Transverse colon (tissue), 3 donors: ENCODE results near the gene MTR.

Experiments
- CTCF ChIP-seq, 5 experiments: fragments of 200-600 bp in 3 of 5; fragments of 450-650 bp in 2 of 5; sonication (generic) in 3 of 5; IDR thresholded peaks; 1 replicate in 2 of 5; 2 replicates in 3 of 5; pipeline ENCODE4 v1.5.1; 2016 to 2017; ENCODE audit warnings: antibody characterized with exemption in 5 of 5, inconsistent platforms in 3 of 5, mild to moderate bottlenecking in 2 of 5, moderate library complexity in 1 of 5
- EP300 ChIP-seq: sonication (generic); formaldehyde crosslinking; IDR thresholded peaks from one replicate; pipeline ENCODE4 v1.6.1; 2017; ENCODE audit warnings: antibody characterized with exemption, low read depth

GRCh38 chr1:236768601-236769000 lies 26.5 kb upstream of the MTR start:
- no peak for TF ChIP-seq CTCF (IDR thresholded peaks at IDR 0.05)
- no peak for TF ChIP-seq EP300
